PC-9 (cell line): ENCODE results near the gene VANGL1.

Experiments used
- CTCF ChIP-seq: fragments of 200-600 bp; sonication (generic); conservative IDR thresholded peaks from 2 replicates; pipeline ENCODE4 v1.6.1; 2017; ENCODE audit warnings: mixed run types, antibody characterized with exemption, mild to moderate bottlenecking, moderate library complexity
- EZH2 ChIP-seq: fragments of 200-600 bp; sonication (generic); IDR thresholded peaks from 2 replicates; pipeline ENCODE4 v1.8.0; 2017; ENCODE audit warnings: antibody characterized with exemption, low read depth

GRCh38 chr1:115670476-115671175 lies 28.9 kb downstream of the VANGL1 start:
- TF ChIP-seq CTCF: no peak
- no peak for TF ChIP-seq EZH2
